Measurements from ENCODE around the gene VSIR. TPM values are rescaled to one million over a fixed set of nuclear protein-coding genes. Genes with fewer than 3 reads are reported as not detected.
A peak's percentile ranks its signal among the peaks of the same experiment; 100 is the strongest.

Gene VSIR
- polyA plus RNA-seq, 1 of the 3 experiments (the other 2 are of a cell fraction) = 11.3 TPM

DNA sequence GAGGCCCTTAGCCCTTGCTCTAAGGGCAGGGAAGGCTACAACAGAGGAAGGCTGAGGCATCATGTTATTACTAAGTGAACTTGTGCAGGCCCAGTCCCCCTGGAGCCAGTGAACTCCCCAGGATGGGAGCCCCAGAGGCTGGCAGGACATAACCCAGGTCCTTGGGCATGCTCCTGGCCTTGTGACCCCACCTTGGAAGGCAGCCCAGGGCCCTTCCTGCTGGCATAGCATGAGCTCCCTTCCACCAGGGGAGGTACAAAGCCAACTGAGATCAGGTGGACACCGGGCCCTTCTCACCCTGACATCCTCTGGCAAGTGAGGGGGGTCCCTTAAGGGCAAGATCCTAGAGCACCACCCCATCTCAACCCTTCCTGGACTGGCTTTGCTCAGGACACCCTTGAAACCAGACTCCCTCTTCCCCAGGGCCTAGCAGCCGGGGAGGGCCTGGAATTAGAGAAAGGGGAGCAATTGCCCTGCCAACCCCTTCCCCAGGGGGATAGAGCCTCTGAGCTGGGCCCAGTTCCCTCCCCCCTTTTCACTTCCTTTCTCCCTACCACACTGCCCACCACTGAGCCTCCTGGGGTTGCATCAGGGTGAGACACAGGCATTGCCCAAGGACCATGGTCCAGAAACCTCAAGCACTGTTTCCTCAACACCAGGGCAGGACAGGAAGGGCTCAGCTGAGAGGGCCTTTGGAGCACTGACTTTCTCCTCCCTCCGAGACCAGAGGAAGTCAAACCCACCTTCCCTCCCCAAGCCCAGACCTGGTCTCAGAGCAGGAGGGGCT lies 1.8 kb upstream of the VSIR start:
- H4K20me1 ChIP-seq (ENCODE audit: insufficient read depth) = no peaks in the 10 kb centered on the region
- H3K4me1 ChIP-seq (ENCODE audit: control insufficient read depth in 1 of 2, insufficient read depth in 2 of 2, low read depth in 1 of 2, low read length in 1 of 2) = peaks cover 15 to 16% of the 10 kb centered on the region in 2 experiments; a peak in 3 of 4 replicates
- H3K36me3 ChIP-seq (replicated peaks in 1 of 2; ENCODE audit: control insufficient read depth in 1 of 2, insufficient read depth in 2 of 2, low read length in 1 of 2) = no peaks in the 10 kb centered on the region
- H2AFZ ChIP-seq (ENCODE audit: low read depth) = no peak overlapping the region
- no peaks in the 10 kb centered on the region for H3K9me2 ChIP-seq
- TF ChIP-seq RFX5 (IDR thresholded peaks at IDR 0.05; ENCODE audit: low read length) (no peak), FOSL2 (IDR thresholded peaks at IDR 0.05; ENCODE audit: borderline replicate concordance, low read depth) (no peak), CHD2 (IDR thresholded peaks at IDR 0.05; ENCODE audit: low read length, partially characterized antibody) (no peak), FOXM1 (IDR thresholded peaks at IDR 0.05; ENCODE audit: low read depth) (no peak), YY1 (IDR thresholded peaks at IDR 0.05; ENCODE audit: low read depth) (no peak), NFIC (IDR thresholded peaks at IDR 0.05; ENCODE audit: borderline replicate concordance) (no peak), SMC3 (IDR thresholded peaks at IDR 0.05; ENCODE audit: low read depth, low read length) (no peak), MXI1 (IDR thresholded peaks at IDR 0.05; ENCODE audit: low read depth, low read length) (no peak), JUND (IDR thresholded peaks at IDR 0.05) (no peak), SIN3A (IDR thresholded peaks at IDR 0.05; ENCODE audit: borderline replicate concordance, low read depth, low read length) (no peak)
- TF ChIP-seq, protein P1, sequence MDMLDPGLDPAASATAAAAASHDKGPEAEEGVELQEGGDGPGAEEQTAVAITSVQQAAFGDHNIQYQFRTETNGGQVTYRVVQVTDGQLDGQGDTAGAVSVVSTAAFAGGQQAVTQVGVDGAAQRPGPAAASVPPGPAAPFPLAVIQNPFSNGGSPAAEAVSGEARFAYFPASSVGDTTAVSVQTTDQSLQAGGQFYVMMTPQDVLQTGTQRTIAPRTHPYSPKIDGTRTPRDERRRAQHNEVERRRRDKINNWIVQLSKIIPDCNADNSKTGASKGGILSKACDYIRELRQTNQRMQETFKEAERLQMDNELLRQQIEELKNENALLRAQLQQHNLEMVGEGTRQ (IDR thresholded peaks at IDR 0.05; ENCODE audit: borderline replicate concordance, low read depth, low read length) = no peak
- no peak overlapping the region for H3K4me2 ChIP-seq
- WGBS (ENCODE audit: low lambda C conversion rate) = 100% methylated on average over 1 of the region's 3 CpGs
- H3K79me2 ChIP-seq (ENCODE audit: insufficient read depth) = no peaks in the 10 kb centered on the region
- H3K27ac ChIP-seq (ENCODE audit: low read depth in 2 of 2, low read length in 1 of 2) = no peak overlapping the region
- H3K9me3 ChIP-seq = no peaks in the 10 kb centered on the region
- H3K27me3 ChIP-seq (ENCODE audit: insufficient read depth) = no peaks in the 10 kb centered on the region; the same call in 1 of the 2 replicates
- no peak overlapping the region for H3K4me3 ChIP-seq (ENCODE audit: low read depth in 2 of 2, low read length in 1 of 2)
- no peak for DNase-seq
- H3K9ac ChIP-seq = no peak overlapping the region
- no peaks in the 10 kb centered on the region for H3F3A ChIP-seq (replicated peaks; ENCODE audit: insufficient read depth)
- POLR2A ChIA-PET = no interaction called here
- CTCF ChIA-PET = interaction anchor here (1.4 to 4.3 kb wide), 6 partner anchors 9 to 121 kb away, joined by 4 to 51 read pairs (median 8); no protein-coding TSS in a partner anchor

GRCh38 chr10:71772832-71773220 lies 494 bp downstream of the VSIR start:
- H2AFZ ChIP-seq (ENCODE audit: low read depth) = peak overlapping the region; percentile 89
- peak overlapping the region; percentile 73 for H3K4me2 ChIP-seq
- no peaks in the 10 kb centered on the region for H4K20me1 ChIP-seq (ENCODE audit: insufficient read depth)
- no peak for TF ChIP-seq REST (IDR thresholded peaks at IDR 0.05; ENCODE audit: low read depth, low read length)
- no peak for TF ChIP-seq TEAD4 (IDR thresholded peaks at IDR 0.05; ENCODE audit: borderline replicate concordance, insufficient read depth)
- TF ChIP-seq, protein P1 (IDR thresholded peaks at IDR 0.05; ENCODE audit: borderline replicate concordance, low read depth, low read length) = no peak
- TF ChIP-seq IRF3 (IDR thresholded peaks at IDR 0.05; ENCODE audit: low read depth, low read length) = no peak
- TF ChIP-seq FOXM1 (IDR thresholded peaks at IDR 0.05; ENCODE audit: low read depth) = no peak
- TF ChIP-seq GABPA (IDR thresholded peaks at IDR 0.05; ENCODE audit: low read depth) = no peak
- TF ChIP-seq RCOR1 (IDR thresholded peaks at IDR 0.05; ENCODE audit: low read length) = no peak
- no peak for TF ChIP-seq RFX5 (IDR thresholded peaks at IDR 0.05; ENCODE audit: low read length)
- TF ChIP-seq JUND (IDR thresholded peaks at IDR 0.05) = no peak
- no peak for TF ChIP-seq NFIC (IDR thresholded peaks at IDR 0.05; ENCODE audit: borderline replicate concordance)
- no peak for TF ChIP-seq ELF1 (IDR thresholded peaks at IDR 0.05)
- TF ChIP-seq TCF12 (IDR thresholded peaks at IDR 0.05) = no peak
- no peaks in the 10 kb centered on the region for H3K9me3 ChIP-seq
- ChIA-PET CTCF (interaction anchor here (0.7 to 4.3 kb wide), 41 partner anchors 9 to 389 kb away, joined by 3 to 51 read pairs (median 5); no protein-coding TSS in a partner anchor), POLR2A (interaction anchor here (1.0 to 2.4 kb wide), 3 partner anchors 11 to 44 kb away, joined by 3 to 10 read pairs (median 3); no protein-coding TSS in a partner anchor)
- H3K79me2 ChIP-seq (ENCODE audit: insufficient read depth) = no peaks in the 10 kb centered on the region
- peaks cover 15 to 18% of the 10 kb centered on the region in 2 experiments; a peak in 3 of 4 replicates for H3K4me1 ChIP-seq (ENCODE audit: control insufficient read depth in 1 of 2, insufficient read depth in 2 of 2, low read depth in 1 of 2, low read length in 1 of 2)
- H3K9ac ChIP-seq = peak overlapping the region; percentile 52; the same call in 1 of the 2 replicates
- peak overlapping the region; percentile 65 to 68 for H3K4me3 ChIP-seq (ENCODE audit: low read depth in 2 of 2, low read length in 1 of 2)
- 61% methylated on average over 3 of the region's 4 CpGs for WGBS (ENCODE audit: low lambda C conversion rate)
- no peaks in the 10 kb centered on the region for H3K9me2 ChIP-seq
- H3F3A ChIP-seq (replicated peaks; ENCODE audit: insufficient read depth) = peaks cover 3% of the 10 kb centered on the region
- no peak for DNase-seq
- H3K36me3 ChIP-seq (replicated peaks in 1 of 2; ENCODE audit: control insufficient read depth in 1 of 2, insufficient read depth in 2 of 2, low read length in 1 of 2) = no peaks in the 10 kb centered on the region
- no peak overlapping the region for H3K27ac ChIP-seq (ENCODE audit: low read depth in 2 of 2, low read length in 1 of 2)
- no peaks in the 10 kb centered on the region for H3K27me3 ChIP-seq (ENCODE audit: insufficient read depth)
